Suprapubic skin (tissue), 4 donors: ENCODE data around the gene IL6. TPM values are rescaled to one million over a fixed set of nuclear protein-coding genes. Genes with fewer than 3 reads are reported as not detected.

ENCODE experiments used
- DNase-seq, 2 donors: peaks; one replicate each; pipeline ENCODE4 v3.0.0-alpha.2; 2019; ENCODE audit warnings: low spot score in 2 of 2
- H3K27ac ChIP-seq: fragments of 200-600 bp; sonication (generic); one replicate; pipeline ENCODE4 v1.5.1; 2019
- H3K27me3 ChIP-seq: fragments of 200-600 bp; sonication (generic); one replicate; pipeline ENCODE4 v1.5.1; 2019
- H3K36me3 ChIP-seq: fragments of 200-600 bp; sonication (generic); one replicate; pipeline ENCODE4 v1.5.1; 2019
- H3K4me1 ChIP-seq: fragments of 200-600 bp; sonication (generic); one replicate; pipeline ENCODE4 v1.5.1; 2019
- H3K4me3 ChIP-seq: fragments of 200-600 bp; sonication (generic); one replicate; pipeline ENCODE4 v1.5.1; 2019; ENCODE audit warnings: mild to moderate bottlenecking
- H3K9me3 ChIP-seq: fragments of 200-600 bp; sonication (generic); one replicate; pipeline ENCODE4 v1.5.1; 2019
- CTCF ChIP-seq, 2 donors: fragments of 200-600 bp in 1 of 2; fragments of 450-650 bp in 1 of 2; sonication (generic) in 1 of 2; IDR thresholded peaks; one replicate each; pipeline ENCODE4 v1.5.1; 2016 to 2019; ENCODE audit warnings: antibody characterized with exemption in 2 of 2, mild to moderate bottlenecking in 1 of 2, moderate library complexity in 1 of 2
- EP300 ChIP-seq: sonication (generic); formaldehyde crosslinking; IDR thresholded peaks from one replicate; pipeline ENCODE4 v1.6.1; 2017; ENCODE audit warnings: antibody characterized with exemption
- POLR2A ChIP-seq, 2 donors: fragments of 450-650 bp; IDR thresholded peaks; one replicate each; pipeline ENCODE4 v1.6.1; 2017; ENCODE audit warnings: antibody characterized with exemption in 2 of 2, mild to moderate bottlenecking in 2 of 2, moderate library complexity in 2 of 2
- POLR2AphosphoS5 ChIP-seq, 3 donors: sonication (generic); formaldehyde crosslinking; IDR thresholded peaks; one replicate each; pipeline ENCODE4 v1.6.1; 2017; ENCODE audit warnings: antibody characterized with exemption in 3 of 3
- WGBS: methylation state at CpG from one replicate; pipeline ENCODE4 v1.1.5; 2018; 5-methylcytosine and 5-hydroxymethylcytosine counted together
- total RNA-seq, 4 donors: library from RNA; depleted of rRNA; stranded (reverse); fragments of >200 nt; gene quantifications; one replicate each; pipeline ENCODE4 v1.1.0, GENCODE V29; 2016

IL6 gene
- total RNA-seq, 4 donors from 2014 or later: 0.80 to 36.0 (median 6.4) TPM; not detected in 1

- TF ChIP-seq POLR2A (IDR thresholded peaks at IDR 0.05) (no peak), EP300 (no peak), CTCF (IDR thresholded peaks at IDR 0.05) (no peak), POLR2AphosphoS5 (IDR thresholded peaks at IDR 0.05) (no peak)
- Histone ChIP-seq H3K27me3 (no peaks in the 10 kb centered on the region), H3K4me3 (no peak overlapping the region), H3K36me3 (no peaks in the 10 kb centered on the region), H3K9me3 (no peaks in the 10 kb centered on the region), H3K4me1 (no peaks in the 10 kb centered on the region), H3K27ac (no peak overlapping the region)
- DNase-seq: no peak
- 0% methylated on average over 1 of the region's 1 CpG for WGBS
Measured at GRCh38 chr7:22751341-22751740, 24.3 kb downstream of the IL6 start.

GRCh38 chr7:22757338-22757994 lies 30.5 kb downstream of the IL6 start:
- no peaks in the 10 kb centered on the region for H3K27me3 ChIP-seq
- 7% methylated on average over 1 of the region's 1 CpG for WGBS
- H3K36me3 ChIP-seq: no peaks in the 10 kb centered on the region
- no peaks in the 10 kb centered on the region for H3K9me3 ChIP-seq
- H3K4me3 ChIP-seq: no peak overlapping the region
- DNase-seq: no peak
- TF ChIP-seq EP300 (no peak), POLR2A (IDR thresholded peaks at IDR 0.05) (no peak), POLR2AphosphoS5 (IDR thresholded peaks at IDR 0.05) (no peak), CTCF (IDR thresholded peaks at IDR 0.05) (no peak)
- no peak overlapping the region for H3K27ac ChIP-seq
- no peaks in the 10 kb centered on the region for H3K4me1 ChIP-seq

GRCh38 chr7:22758576-22758975 lies 31.6 kb downstream of the IL6 start:
- WGBS: 88% methylated on average over 2 of the region's 2 CpGs
- H3K36me3 ChIP-seq: no peaks in the 10 kb centered on the region
- no peaks in the 10 kb centered on the region for H3K4me1 ChIP-seq
- TF ChIP-seq EP300 (no peak), CTCF (IDR thresholded peaks at IDR 0.05) (no peak), POLR2A (IDR thresholded peaks at IDR 0.05) (no peak), POLR2AphosphoS5 (IDR thresholded peaks at IDR 0.05) (no peak)
- no peaks in the 10 kb centered on the region for H3K9me3 ChIP-seq
- H3K27ac ChIP-seq: no peak overlapping the region
- no peak overlapping the region for H3K4me3 ChIP-seq
- no peaks in the 10 kb centered on the region for H3K27me3 ChIP-seq
- no peak for DNase-seq

- Histone ChIP-seq H3K27ac (no peak overlapping the region), H3K4me3 (no peak overlapping the region), H3K9me3 (no peaks in the 10 kb centered on the region), H3K36me3 (no peaks in the 10 kb centered on the region), H3K4me1 (no peaks in the 10 kb centered on the region), H3K27me3 (no peaks in the 10 kb centered on the region)
- DNase-seq: no peak
- TF ChIP-seq EP300 (no peak), CTCF (IDR thresholded peaks at IDR 0.05) (no peak), POLR2AphosphoS5 (IDR thresholded peaks at IDR 0.05) (no peak), POLR2A (IDR thresholded peaks at IDR 0.05) (no peak)
Measured at GRCh38 chr7:22759721-22760120, 32.7 kb downstream of the IL6 start.

GRCh38 chr7:22762866-22763265 lies 35.9 kb downstream of the IL6 start:
- Histone ChIP-seq H3K27me3 (no peaks in the 10 kb centered on the region), H3K4me1 (no peaks in the 10 kb centered on the region), H3K36me3 (no peaks in the 10 kb centered on the region), H3K9me3 (no peaks in the 10 kb centered on the region), H3K4me3 (no peak overlapping the region), H3K27ac (no peak overlapping the region)
- TF ChIP-seq EP300 (no peak), POLR2A (IDR thresholded peaks at IDR 0.05) (no peak), CTCF (IDR thresholded peaks at IDR 0.05) (no peak), POLR2AphosphoS5 (IDR thresholded peaks at IDR 0.05) (no peak)
- DNase-seq: no peak
- 41% methylated on average over 3 of the region's 3 CpGs for WGBS
